Gastrocnemius medialis (tissue), 4 donors: Measurements from ENCODE around the gene SORBS2. TPM values are rescaled to one million over a fixed set of nuclear protein-coding genes. Genes with fewer than 3 reads are reported as not detected.

Source experiments
- ATAC-seq, 2 donors: fragments of 150-250 bp; one replicate each; pipeline ENCODE4 v1.9.1; 2016
- DNase-seq, 2 donors: peaks; one replicate each; pipeline ENCODE4 v3.0.0-alpha.2; 2019
- H3K27ac ChIP-seq, 4 donors: fragments of 200-600 bp; sonication (generic); 1 replicate in 1 of 4; 2 replicates in 3 of 4; pipeline ENCODE4 v1.5.1; 2016 to 2018; ENCODE audit warnings: mild to moderate bottlenecking in 2 of 4, moderate library complexity in 1 of 4
- H3K27me3 ChIP-seq, 3 donors: fragments of 200-600 bp; sonication (generic) in 2 of 3; 1 replicate in 1 of 3; 2 replicates in 2 of 3; pipeline versions ENCODE4 v1.5.1 to v1.6.0; 2016 to 2019; ENCODE audit warnings: mild to moderate bottlenecking in 1 of 3, moderate library complexity in 1 of 3
- H3K36me3 ChIP-seq, 2 donors: fragments of 200-600 bp; sonication (generic) in 1 of 2; one replicate each; pipeline ENCODE4 v1.5.1; 2017 to 2018
- H3K4me1 ChIP-seq, 2 donors: fragments of 200-600 bp; sonication (generic) in 1 of 2; one replicate each; pipeline ENCODE4 v1.5.1; 2016 to 2017; ENCODE audit warnings: mild to moderate bottlenecking in 2 of 2
- H3K4me3 ChIP-seq, 4 donors: fragments of 200-600 bp; sonication (generic) in 3 of 4; 1 replicate in 1 of 4; 2 replicates in 3 of 4; pipeline ENCODE4 v1.5.1; 2016 to 2019; ENCODE audit warnings: mild to moderate bottlenecking in 2 of 4
- H3K9me3 ChIP-seq, 3 donors: fragments of 200-600 bp; sonication (generic) in 2 of 3; 1 replicate in 1 of 3; 2 replicates in 2 of 3; pipeline ENCODE4 v1.5.1; 2016 to 2019
- POLR2A ChIP-seq, 2 donors: fragments of 450-650 bp; IDR thresholded peaks; one replicate each; pipeline ENCODE4 v1.6.1; 2017; ENCODE audit warnings: antibody characterized with exemption in 2 of 2, mild to moderate bottlenecking in 2 of 2, moderate library complexity in 2 of 2
- in situ Hi-C, 4 donors: fragments of 200-750 bp; cut with MboI; loops; one replicate each; pipeline versions ENCODE4 v1.15.0 to v1.8.0; 2017; ENCODE audit warnings: low sequenced_read_pairs in 4 of 4
- intact Hi-C: fragments of 100-400 bp; cut with DNase I; formaldehyde crosslinking; loops from one replicate; pipeline ENCODE4 v1.15.1; 2023; ENCODE audit warnings: low total_unique reads
- total RNA-seq, 4 donors: library from RNA; depleted of rRNA; stranded (reverse); fragments of >200 nt; gene quantifications; one replicate each; pipeline versions ENCODE4 v1.1.0 to v1.2.3, GENCODE V29; 2016
- TF ChIP-seq, protein P1 (sequence below), 5 experiments: fragments of 450-650 bp in 3 of 5; fragments of 200-600 bp in 2 of 5; sonication (generic) in 2 of 5; IDR thresholded peaks in 4 of 5; conservative IDR thresholded peaks in 1 of 5; 1 replicate in 4 of 5; 2 replicates in 1 of 5; pipeline ENCODE4 v1.5.1; 2016 to 2019; ENCODE audit warnings: antibody characterized with exemption in 5 of 5, mild to moderate bottlenecking in 3 of 5, moderate library complexity in 3 of 5

Gene SORBS2
- total RNA-seq, 4 donors from 2014 or later = 15.3 to 64.5 (median 17.4) TPM

DNA sequence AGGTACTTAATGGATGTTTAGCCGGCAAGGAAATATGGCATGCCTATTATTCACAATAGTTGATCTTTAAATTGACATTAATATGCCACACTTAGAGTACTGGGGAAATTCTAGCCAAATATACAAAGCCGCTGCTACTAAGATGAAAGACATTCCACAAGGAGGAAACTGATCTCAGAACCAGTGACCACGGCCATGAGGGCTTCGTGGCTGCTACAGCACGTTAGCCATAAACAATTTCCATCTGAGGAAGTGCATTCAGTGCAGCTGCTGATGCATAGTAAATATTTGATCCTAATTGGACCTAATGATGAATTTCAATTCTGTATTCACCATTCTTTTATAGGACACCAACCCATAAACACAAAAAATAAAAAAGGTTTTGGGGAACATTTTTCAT lies 59.1 kb downstream of the SORBS2 start:
- no peak for DNase-seq
- Histone ChIP-seq H3K4me1 (no peaks in the 10 kb centered on the region), H3K9me3 (no peaks in the 10 kb centered on the region), H3K27ac (no peak overlapping the region), H3K36me3 (no peaks in the 10 kb centered on the region), H3K4me3 (no peak overlapping the region), H3K27me3 (no peaks in the 10 kb centered on the region)
- in situ Hi-C loops (no loop called here), intact Hi-C loops (no loop called here)
- TF ChIP-seq POLR2A (IDR thresholded peaks at IDR 0.05) = no peak
- TF ChIP-seq, protein P1, sequence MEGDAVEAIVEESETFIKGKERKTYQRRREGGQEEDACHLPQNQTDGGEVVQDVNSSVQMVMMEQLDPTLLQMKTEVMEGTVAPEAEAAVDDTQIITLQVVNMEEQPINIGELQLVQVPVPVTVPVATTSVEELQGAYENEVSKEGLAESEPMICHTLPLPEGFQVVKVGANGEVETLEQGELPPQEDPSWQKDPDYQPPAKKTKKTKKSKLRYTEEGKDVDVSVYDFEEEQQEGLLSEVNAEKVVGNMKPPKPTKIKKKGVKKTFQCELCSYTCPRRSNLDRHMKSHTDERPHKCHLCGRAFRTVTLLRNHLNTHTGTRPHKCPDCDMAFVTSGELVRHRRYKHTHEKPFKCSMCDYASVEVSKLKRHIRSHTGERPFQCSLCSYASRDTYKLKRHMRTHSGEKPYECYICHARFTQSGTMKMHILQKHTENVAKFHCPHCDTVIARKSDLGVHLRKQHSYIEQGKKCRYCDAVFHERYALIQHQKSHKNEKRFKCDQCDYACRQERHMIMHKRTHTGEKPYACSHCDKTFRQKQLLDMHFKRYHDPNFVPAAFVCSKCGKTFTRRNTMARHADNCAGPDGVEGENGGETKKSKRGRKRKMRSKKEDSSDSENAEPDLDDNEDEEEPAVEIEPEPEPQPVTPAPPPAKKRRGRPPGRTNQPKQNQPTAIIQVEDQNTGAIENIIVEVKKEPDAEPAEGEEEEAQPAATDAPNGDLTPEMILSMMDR (IDR thresholded peaks at IDR 0.05 in 4 of 5, conservative IDR thresholded peaks at IDR 0.05 in 1 of 5) = no peak
- no peak for ATAC-seq

DNA sequence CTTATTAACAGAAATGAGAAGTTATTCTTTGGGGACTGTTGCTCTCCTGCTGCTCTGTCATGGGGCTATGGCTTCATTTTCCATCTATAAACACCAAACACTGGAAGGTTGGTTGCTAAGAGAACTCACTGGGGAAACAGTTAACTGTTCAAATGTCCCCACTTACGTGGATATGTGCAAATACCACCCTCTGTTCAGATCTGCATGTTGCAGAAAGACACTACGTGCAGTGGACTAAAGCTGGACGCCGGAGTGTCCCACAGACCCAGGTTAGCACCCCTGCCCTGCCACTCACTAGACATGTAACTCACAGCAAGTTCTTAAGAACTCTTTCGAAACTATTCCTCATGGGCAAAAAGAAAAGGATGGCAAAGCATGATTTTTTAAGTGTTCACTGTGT lies 62.1 kb downstream of the SORBS2 start:
- ATAC-seq = no peak
- Histone ChIP-seq H3K27ac (no peak overlapping the region), H3K4me3 (no peak overlapping the region), H3K27me3 (no peaks in the 10 kb centered on the region), H3K9me3 (no peaks in the 10 kb centered on the region), H3K36me3 (no peaks in the 10 kb centered on the region), H3K4me1 (no peaks in the 10 kb centered on the region)
- DNase-seq = no peak
- in situ Hi-C loops (no loop called here), intact Hi-C loops (no loop called here)
- TF ChIP-seq, protein P1 (IDR thresholded peaks at IDR 0.05 in 4 of 5, conservative IDR thresholded peaks at IDR 0.05 in 1 of 5) = no peak
- TF ChIP-seq POLR2A (IDR thresholded peaks at IDR 0.05) = no peak

DNA sequence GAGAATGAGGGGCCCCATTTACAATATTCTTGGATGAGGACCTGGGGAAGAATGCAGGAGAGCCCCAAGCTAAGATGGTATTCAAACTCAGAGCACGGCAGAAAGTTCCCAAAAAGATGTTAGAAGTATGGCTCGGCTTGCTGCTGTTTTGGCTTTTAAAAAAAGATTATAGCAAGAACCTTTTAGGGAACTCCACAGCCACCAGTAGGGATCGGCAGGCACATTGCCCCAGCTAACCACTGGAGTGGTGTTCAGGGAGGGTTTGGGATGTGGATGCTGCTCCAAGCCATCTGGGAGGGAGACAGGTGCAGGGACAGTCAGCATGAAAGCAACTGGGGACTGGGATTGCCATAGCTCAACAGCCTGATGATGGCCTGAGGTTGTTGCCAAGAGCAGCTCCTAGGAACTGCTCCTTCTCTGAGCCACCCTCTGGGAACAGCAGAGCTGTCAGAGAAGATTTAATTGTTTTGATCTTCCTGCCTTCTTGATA lies 63.0 kb downstream of the SORBS2 start:
- DNase-seq = no peak
- in situ Hi-C loops (no loop called here), intact Hi-C loops (no loop called here)
- TF ChIP-seq, protein P1 (IDR thresholded peaks at IDR 0.05 in 4 of 5, conservative IDR thresholded peaks at IDR 0.05 in 1 of 5) = no peak
- TF ChIP-seq POLR2A (IDR thresholded peaks at IDR 0.05) = no peak
- no peak overlapping the region for H3K27ac ChIP-seq
- H3K27me3 ChIP-seq = no peaks in the 10 kb centered on the region
- ATAC-seq = no peak
- H3K4me3 ChIP-seq = no peak overlapping the region
- H3K36me3 ChIP-seq = no peaks in the 10 kb centered on the region
- H3K4me1 ChIP-seq = no peaks in the 10 kb centered on the region
- no peaks in the 10 kb centered on the region for H3K9me3 ChIP-seq

DNA sequence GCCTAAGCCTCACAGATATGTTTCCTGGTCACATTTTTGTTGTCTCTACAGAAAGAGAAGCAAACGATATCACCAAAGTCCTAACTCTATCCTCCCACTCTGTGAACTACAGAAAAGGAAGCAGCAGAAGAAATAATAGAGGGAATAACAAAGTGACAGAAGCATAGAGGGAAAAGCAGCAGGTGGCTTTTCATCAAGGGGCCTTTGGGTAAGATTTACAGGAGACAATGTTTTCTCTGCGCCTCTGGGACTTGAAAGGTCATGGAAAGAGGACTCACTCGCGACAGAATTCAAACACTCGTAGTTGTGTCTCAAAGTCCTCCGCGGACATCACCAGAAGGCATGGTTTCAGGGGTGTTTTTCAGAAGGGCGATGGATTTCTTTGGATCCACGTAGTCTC lies 66.1 kb downstream of the SORBS2 start:
- Histone ChIP-seq H3K36me3 (no peaks in the 10 kb centered on the region), H3K27ac (no peak overlapping the region), H3K4me1 (no peaks in the 10 kb centered on the region), H3K4me3 (no peak overlapping the region), H3K9me3 (no peaks in the 10 kb centered on the region), H3K27me3 (no peaks in the 10 kb centered on the region)
- TF ChIP-seq, protein P1 (IDR thresholded peaks at IDR 0.05 in 4 of 5, conservative IDR thresholded peaks at IDR 0.05 in 1 of 5) = no peak
- intact Hi-C loops (no loop called here), in situ Hi-C loops (no loop called here)
- DNase-seq (no peak), ATAC-seq (no peak)

- ATAC-seq (no peak), DNase-seq (no peak)
- intact Hi-C loops = no loop called here
- no peaks in the 10 kb centered on the region for H3K27me3 ChIP-seq
- TF ChIP-seq POLR2A (IDR thresholded peaks at IDR 0.05) = no peak
- TF ChIP-seq, protein P1 (IDR thresholded peaks at IDR 0.05 in 4 of 5, conservative IDR thresholded peaks at IDR 0.05 in 1 of 5) = no peak
- no peaks in the 10 kb centered on the region for H3K4me1 ChIP-seq
- H3K36me3 ChIP-seq = no peaks in the 10 kb centered on the region
- no peak overlapping the region for H3K27ac ChIP-seq
- in situ Hi-C loops = no loop called here
- H3K9me3 ChIP-seq = no peaks in the 10 kb centered on the region
- no peak overlapping the region for H3K4me3 ChIP-seq
Observed at GRCh38 chr4:185744946-185745345, 67.0 kb downstream of the SORBS2 start.
